GM12873 (cell line): ENCODE results near the gene SESTD1.

Experiments used
- CTCF ChIP-seq: IDR thresholded peaks from 2 replicates; pipeline ENCODE4 v1.5.1; 2012; ENCODE audit warnings: low read depth, mild to moderate bottlenecking, moderate library complexity, low read length, control low read depth; ENCODE audit not compliant: insufficient read depth; ENCODE audit errors: missing control alignments

The SESTD1 gene

GRCh38 chr2:179137200-179137759 lies 127.4 kb downstream of the SESTD1 start:
- no peak for TF ChIP-seq CTCF

DNA sequence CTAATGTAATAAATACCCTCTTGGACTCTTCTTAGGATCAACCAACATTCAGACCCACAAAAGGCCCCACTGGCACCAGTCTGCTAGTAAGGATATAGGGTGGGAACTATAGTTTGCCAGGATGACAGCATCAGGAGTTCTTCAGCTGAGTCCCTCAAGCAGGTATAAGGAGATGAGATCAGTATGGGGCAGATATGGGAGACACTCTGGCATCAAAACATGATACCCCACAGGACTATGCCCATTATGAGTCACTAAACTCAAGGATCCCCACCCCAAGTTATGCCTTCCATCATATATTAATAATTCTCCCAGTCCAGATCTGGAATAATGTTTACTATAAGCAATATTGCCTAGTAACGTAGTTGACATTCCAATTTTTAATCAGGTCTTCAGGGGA lies 131.6 kb downstream of the SESTD1 start:
- TF ChIP-seq CTCF = no peak

- no peak for TF ChIP-seq CTCF
Measured at GRCh38 chr2:179132076-179132475, 132.6 kb downstream of the SESTD1 start.

GRCh38 chr2:179130560-179130959 lies 134.1 kb downstream of the SESTD1 start:
- no peak for TF ChIP-seq CTCF

DNA sequence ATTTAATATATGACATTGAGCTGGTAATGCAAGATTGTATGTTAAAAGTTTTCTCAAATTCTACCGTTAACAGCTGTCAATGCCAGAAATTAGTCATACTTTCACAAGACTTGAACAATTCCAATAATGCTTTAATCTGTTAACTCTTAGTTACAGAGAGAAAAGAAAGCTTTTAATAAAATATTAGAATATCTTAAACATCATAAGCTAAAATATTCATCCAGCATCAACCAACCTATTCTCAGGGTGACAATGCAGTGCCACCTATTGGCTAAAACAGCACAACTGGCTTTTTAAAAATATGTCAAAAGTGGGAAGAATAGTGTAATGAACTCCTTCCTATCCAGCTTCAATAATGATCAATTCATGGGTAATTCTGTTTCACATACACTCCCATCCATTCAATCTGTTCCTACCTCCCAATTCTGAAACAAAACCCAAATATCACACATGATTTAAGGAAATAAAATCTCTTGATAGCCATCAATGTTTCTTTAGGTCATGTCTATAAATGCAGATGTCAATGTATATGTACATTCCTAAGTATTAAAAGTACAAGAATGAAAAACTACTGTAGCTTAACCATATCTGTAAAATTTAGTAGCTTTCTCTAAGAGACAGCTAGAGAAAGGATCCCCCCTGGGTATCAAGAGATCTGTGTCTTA lies 134.9 kb downstream of the SESTD1 start:
- peak; percentile 60 for TF ChIP-seq CTCF

DNA sequence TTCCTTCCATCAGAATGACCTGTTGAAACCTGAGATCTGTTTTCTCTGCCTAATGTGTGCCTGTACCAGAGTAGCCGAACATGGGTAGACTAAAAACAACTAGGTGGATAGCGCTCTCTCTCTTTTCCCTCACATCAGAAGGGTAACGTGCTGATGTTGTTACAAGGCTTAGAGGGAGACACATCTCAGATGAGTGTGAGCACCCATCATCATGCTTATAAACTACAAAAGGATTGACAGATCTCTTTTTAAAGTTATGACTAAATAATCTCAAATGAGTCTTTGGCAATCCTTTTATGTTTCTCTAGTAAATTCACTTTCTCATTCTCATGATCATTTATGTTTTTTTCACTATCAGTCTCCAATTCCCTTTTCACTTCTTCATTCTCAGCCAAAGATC lies 139.2 kb downstream of the SESTD1 start:
- TF ChIP-seq CTCF = no peak

GRCh38 chr2:179124282-179124681 lies 140.3 kb downstream of the SESTD1 start:
- no peak for TF ChIP-seq CTCF
